Stimulated activated CD8-positive, alpha-beta memory T cell treated with anti-CD3 and anti-CD28 coated beads, Interleukin-4, amount 100 ng/mL, for 24 hours (primary cell): Measurements from ENCODE around the gene AP1M1.
"Not testable (repeated sequence)": the region's sequence is repeated elsewhere in the genome, so short reads cannot be mapped to it uniquely, and the experiment has no call there.

Experiments used
- DNase-seq: peaks from one replicate; pipeline ENCODE4 v3.0.0-alpha.2; 2020; ENCODE audit warnings: low read depth

AP1M1 gene

DNA sequence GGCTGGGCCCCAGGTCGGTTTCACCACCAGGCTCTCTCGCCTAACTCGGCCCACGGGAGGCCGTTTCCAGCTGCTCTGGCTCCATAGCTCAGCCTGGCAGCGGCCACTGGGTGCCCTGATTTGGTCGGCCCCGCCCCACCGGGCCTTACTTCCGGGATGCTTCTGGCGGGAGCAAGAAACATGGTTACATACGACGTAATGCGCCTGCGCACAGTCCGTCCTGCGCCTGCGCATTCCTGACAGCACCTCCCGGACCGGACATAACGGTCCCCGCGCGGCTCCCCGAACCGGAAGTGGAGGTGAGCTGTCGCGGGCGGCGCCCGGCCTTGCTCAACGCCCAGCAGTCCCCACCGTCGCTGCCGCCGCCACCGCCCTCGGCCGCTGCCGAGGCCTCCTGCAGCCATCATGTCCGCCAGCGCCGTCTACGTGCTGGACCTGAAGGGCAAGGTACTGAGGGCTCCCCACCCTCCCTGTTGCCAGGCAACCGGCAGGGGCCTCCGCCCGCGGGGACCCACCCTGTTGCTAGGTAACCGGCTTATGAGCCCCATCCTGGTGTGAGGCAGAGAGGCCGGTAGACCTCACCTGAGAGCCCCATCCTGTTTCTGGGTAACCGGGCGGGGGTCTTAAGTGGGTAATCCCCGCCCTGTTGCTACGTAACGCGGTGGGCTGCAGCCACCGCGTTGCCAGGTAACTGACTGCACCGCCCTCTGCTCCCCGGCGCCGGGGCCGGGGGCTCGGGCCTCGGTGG is at the start of gene AP1M1:
TSS of gene AP1M1 (plus strand) at position 290 of the 748 bp plus-strand sequence. CDS start at position 406, 116 bp downstream.
- peak; percentile 99 for DNase-seq

DNA sequence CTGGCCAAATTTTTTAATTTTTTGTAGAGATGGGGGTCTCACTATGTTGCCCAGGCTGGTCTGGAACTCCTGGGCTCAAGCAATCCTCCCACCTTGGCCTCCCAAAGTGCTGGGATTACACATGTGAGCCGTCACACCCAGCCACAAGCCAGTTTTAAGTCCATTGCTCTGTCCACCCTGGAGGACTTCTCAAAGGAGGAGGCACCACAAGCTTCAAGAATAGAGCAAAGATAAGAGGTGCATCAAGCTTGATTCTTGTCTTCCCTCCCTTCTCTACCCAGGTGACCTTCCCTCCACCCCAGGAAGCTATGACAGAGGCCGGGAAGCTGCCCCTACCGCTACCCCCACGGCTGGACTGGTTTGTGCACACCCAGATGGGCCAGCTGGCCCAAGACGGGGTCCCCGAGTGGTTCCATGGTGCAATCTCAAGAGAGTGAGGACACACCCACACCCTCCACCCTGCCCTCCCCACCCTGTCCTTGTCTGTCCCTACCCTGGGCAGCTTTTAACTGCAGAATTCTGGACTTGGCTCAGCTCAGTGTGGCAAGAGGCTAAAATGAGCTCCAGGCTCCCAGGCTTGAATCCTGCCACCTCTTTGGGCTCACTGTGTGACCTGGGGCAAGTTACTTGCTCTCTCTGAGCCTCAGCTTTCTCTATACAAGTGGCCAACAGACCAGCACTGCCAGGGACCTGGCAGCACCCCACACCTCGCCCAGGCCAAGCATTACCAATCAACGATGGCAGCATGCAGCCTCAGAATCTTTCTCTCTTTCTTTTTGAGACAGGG is 49.1 kb upstream of the AP1M1 start:
- DNase-seq: no peak

DNA sequence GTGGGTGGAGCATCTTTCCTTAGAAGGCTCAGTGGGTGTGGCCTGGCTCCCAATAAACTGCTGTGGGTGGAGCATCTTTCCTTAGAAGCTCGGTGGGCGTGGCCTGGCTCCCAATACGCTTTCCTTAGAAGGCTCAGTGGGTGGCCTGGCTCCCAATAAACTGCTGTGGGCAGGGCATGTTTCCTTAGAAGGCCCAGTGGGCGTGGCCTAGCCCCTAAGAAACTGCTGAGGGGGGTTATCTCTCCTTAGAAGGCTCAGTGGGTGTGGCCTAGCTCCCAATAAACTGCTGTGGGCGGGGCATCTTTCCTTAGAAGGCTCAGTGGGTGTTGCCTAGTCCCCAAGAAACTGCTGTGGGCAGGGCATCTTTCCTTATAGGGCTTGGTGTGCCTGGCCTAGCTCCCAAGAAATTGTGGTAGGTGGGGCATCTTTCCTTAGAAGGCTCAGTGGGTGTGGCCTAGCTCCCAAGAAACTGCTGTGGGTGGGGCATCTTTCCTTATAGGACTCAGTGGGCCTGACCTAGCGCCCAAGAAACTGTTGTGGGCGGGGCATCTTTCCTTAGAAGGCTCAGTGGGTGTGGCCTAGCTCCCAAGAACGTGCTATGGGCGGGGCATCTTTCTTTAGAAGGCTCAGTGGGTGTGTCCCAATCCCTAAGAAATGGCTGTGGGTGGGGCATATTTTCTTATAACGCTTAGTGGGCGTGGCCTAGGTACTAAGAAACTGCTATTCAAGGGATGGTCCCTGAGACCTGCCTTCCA is 44.0 kb upstream of the AP1M1 start:
- DNase-seq: no peak

DNA sequence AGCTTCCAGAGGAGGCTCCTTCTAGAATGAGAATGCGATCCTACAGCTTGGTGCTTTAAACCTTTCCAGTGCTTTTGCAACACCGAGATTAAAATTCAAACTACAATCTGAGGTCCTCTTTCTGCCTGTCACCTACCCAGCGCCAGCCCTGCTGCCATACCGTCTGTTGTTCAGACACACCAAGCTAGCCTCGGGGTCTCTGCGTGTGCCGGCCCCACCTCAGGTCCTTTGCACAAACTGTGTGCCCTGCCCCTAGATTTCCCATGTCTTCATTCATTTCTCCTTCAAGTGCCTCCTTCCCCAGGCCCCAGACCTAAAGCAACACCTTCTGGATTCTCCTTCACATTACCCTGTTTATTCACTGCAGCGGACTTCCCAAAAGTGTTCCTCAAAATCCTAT is 43.2 kb upstream of the AP1M1 start:
- DNase-seq: no peak

DNA sequence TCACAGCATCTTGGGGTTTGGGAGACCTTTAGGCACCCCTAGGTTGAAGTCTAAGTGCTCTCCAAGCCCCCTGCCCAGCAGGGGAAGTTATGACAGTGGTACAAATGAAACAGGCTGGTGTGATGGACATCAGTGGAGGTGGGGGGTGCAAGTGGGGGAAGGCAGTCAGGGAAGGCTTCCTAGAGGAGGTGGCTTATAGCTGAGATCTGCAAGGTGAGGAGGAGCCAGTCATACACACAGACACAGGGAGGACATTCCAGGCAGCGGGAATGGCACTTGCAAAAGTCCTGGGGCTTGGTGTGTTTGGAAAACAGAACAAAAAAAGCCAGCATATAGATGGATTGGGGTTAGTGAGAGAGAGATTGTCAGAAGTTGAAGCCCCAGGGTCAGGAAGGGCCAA is 42.6 kb upstream of the AP1M1 start:
- DNase-seq: no peak

DNA sequence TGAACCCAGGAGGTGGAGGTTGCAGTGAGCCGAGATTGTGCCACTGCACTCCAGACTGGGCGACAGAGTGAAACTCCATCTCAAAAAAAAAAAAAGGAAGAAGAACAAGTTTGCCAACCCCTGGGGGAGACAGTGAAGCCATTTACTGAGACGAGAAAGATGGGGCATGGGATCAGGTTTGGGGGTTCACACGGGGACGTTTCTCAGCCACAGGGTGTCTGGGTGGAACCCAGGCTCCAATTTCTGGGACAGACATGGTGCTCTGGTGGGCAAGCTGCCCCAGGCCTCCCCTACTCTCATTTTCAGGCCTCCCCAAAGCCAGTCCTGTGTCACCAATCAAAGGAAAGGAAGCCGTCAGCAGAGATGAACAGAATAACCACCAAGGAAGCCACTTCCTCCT is 40.8 kb upstream of the AP1M1 start:
- no peak for DNase-seq

DNA sequence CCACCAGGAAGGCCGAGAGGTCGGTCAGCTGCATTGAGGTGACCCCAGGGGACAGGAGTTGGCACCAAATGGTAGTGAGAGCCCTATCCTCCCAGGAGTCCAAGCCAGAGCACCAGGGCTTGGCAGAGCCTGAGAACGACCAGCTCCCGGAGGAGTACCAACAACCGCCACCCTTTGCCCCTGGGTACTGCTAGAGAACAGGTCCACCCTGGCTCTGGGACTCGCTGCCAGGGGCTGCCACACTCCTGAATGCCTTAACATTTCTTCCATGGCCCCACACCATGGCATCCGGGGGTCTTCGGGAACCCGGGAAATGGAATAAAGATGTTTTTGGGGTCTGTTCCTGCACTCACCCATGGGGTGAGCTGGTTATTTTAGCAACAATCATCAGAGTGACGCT is 40.1 kb upstream of the AP1M1 start:
- no peak for DNase-seq

DNA sequence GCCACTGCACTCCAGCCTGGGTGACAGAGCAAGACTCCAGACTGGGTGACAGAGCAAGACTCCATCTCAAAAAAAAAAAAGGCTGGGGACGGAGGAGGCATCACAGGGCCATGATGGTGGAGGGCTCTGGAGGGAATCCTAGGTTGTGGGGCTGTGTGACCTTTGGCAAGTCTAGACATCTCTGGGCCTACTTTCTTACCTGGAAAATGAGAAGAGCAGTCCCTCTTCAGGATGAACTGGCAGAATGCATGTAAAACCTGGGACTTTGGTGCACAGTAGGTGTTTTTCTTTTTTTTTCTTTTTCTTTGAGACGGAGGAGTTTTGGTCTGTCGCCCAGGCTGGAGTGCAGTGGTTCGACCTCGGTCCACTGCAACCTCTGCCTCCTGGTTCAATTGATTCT is 38.1 kb upstream of the AP1M1 start:
- DNase-seq: no peak

DNA sequence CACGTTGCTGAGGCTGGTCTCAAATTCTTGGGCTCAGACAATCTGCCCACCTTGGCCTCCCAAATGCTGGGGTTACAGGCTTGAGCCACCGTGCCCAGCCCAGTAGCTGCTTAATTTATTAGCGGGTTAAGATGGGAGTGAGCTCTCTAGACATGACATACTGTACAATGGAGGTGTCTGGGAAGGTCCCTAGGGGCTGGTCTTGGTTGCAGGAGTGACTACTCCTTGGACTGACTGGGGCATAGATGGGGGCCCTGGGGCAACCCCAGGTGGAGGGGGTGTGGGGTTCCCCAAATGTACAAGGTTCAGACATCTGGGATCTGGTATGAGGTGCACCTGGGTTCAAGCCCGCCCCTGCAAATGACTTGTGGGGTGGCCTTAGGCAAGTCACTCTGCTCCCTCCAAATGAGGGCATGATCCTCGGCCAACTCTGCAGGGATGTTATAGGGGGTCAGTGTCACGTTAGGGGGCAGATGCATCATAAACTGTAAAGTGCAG is 37.2 kb upstream of the AP1M1 start:
- DNase-seq: no peak

DNA sequence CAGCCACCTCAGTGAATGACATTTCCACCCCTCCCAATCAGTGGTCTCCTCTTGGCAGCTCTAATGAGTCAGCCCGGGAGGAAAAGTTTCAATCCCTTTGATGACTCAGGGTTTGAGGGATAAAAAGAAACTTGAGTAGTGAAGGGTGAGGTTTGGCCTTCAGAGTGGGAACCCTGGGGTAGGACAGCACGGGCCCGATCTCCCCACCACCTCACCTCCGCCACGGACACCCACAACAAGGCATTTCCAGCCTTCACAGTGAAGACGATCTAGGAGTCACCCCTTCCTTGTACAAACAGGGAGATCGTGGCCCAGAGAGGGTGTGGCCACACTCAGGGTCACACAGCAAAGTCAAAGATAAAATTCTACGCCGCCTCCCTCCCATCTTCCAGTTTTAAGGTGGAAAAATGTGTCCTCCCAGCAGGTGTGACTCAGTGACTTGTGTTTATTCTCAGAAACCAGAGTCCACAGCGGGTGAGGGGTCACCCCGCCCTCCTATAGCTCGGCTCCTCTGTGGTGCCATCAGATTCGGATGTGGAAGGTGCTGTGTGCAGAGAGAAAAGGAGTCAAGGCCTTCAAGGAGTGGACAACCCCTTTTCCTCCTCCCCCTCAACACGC is 36.7 kb upstream of the AP1M1 start:
- peak; percentile 22 for DNase-seq

DNA sequence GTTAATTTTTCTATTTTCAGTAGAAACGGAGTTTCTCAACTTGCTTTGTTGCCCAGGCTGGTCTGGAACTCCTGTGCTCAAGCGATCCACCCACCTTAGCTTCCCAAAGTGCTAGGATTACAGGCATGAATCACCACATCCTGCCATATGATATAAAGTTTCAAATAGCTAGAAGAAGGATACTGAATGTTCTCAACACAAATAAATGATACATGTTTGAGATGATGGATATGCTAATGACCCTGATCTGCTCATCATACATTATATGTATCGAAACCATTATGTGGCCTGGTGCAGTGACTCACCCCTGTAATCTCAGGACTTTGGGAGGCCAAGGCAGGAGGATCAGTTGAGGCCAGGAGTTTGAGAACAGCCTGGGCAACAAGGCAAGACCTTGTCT is 35.9 kb upstream of the AP1M1 start:
- no peak for DNase-seq

DNA sequence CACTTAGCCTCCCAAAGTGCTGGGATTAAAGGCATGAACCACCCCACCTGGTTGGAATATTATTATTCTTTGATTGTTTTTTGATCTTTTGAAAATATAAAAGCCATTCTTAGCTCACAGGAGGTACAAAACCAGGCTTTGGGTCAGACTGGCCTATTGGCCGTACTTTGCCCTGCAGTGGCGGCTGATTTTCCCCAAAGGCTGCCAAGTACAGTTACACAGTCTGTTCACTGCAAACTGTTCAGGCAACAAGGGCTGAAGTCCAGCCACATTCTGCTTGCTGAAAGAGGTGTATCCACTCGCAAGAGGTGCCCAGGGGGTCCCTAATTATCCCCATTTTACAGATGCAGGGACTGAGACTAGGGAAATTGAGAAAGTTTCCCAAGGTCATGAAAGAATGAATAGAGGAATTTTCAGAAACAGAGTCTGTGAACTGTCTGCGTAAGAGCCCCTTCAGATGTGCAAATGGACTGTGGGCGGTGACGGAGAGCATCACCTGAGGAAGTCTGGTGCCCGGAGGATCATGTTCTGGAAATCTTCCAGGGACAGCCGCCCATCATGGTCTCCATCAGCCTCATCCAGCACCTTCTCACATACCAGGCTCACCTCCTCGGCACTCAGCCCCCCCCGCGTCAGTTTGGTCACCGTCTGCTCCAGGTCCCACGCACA is 33.4 kb upstream of the AP1M1 start:
- no peak for DNase-seq

DNA sequence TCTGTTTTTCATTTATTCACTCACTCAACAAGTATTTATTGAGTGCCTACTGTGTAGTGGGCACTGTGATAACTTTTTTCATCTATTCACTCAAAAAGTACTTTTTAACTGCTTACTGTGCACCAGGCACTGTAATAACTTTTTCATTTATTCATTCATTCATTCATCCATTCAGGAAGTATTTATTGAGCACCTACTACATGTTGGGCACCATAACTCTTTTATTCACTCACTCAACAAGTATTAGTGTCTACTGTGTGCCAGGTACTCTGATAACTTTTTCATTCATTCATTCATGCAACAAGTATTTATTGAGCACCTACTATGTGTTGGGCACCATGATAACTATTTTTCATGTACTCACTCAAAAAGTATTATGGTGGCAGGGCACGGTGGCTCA is 31.3 kb upstream of the AP1M1 start:
- no peak for DNase-seq

DNA sequence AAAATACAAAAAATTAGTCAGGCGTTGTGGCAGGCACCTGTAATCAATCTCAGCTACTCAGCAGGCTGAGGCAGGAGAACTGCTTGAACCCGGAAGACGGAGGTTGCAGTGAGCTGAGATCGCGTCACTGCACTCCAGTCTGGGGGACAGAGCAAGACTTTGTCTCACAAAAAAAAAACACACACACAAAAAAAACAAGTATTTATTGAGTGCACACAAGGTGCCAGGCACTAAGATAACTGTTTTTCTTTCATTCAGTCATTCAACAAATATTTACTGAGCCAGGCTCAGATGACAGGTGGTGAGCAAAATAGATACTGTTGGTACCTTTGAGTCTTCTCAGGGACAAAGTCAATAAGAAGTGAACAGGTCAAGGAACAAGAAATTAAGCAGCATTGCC is 30.7 kb upstream of the AP1M1 start:
- no peak for DNase-seq

DNA sequence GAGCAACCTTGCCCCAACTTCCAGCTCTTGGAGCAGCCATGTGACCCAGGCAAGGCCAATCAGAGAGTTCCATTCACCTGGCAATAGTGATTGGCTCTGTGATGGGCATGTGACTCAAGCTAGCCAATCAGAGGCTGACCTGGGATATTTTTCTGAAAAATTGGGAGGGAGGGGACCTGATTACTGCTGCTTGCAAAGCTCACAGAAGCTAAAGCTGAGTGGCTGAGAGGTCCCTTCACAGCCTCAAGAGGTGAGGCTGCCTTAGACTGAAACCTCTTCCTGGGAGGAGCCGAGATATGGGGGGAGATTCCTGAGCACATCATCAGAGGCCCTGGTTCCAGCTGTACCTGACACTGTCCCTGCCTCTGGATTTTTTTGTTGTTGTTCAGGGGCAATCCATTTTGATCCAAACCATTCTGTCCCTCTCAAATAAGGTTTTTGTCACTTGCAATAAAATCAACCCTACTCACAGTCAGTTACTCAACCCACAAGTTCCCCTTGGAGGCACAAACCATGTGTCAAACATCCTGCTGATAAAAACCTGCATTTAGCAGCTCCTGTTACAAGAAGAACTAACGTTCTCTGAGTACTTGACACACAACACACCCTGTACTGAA is 29.1 kb upstream of the AP1M1 start:
- no peak for DNase-seq

DNA sequence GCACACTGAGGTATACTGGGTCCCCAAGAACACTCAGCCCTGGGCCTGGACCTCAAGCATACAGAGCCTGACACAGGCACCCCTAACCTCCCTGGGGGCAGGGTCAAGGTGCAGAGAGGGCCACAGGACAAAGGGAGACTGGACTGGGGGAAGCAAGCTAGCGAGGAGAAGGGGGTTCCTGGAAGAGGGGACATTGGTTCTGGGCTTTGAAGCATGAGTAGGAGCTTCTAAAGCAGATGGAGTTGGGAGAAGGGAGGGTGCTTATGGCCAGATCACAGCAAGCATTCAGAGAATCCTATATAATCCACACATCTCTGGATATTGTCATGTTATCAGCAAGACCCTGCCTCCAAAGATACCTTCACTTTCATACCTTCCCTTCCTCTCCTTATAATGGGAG is 27.6 kb upstream of the AP1M1 start:
- DNase-seq: no peak

DNA sequence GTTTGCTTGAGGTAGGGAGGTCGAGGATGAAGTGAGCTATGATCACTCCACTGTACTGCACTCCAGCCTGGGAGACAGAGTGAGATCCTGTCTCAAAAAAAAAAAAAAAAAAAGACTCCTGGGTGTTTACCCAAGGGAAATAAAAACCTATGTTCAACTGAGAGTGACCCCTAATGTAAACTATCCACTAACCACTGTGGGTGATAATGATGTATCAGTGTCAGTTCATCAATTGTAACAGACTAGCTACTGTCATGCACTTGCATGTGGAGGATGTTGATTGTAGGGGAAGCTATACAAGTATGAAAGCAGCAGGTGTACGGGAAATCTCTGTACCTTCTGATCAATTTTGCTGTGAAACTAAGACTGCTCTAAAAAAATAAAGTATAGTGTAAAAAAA is 21.8 kb upstream of the AP1M1 start:
- no peak for DNase-seq

DNA sequence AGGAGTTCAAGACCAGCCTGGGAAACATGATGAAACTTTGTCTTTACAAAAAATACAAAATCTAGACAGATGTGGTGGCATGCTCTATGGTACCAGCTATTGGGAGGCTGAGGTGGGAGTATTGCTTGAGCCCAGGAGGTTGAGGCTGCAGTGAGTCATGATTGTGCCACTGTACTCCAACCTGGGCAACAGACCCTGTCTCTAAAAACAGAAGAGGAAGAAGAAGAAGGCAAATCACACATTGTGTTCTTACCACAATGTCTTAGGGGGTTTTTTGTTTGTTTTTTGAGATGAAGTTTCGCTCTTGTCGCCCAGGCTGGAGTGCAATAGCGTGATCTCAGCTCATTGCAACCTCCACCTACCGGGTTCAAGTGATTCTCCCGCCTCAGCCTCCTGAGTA is 18.8 kb upstream of the AP1M1 start:
- DNase-seq: not testable (repeated sequence)

DNA sequence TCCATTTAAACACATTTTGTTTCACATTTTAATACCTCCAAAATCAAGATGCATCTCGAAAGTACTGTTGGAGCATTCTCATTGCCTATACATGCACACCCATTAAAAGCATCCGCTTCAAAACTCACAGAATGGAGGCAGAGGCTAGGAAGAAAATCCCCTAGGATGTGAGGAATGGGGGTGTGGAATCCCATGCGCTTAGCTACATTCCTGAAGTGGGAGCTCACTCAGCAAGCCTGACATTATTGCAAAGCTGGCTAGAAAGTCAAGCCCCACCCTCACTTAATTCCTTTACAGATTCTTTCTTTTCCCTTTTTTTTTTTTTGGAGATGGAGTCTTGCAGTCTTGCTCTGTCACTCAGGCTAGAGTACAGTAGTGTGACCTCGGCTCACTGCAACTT is 17.1 kb upstream of the AP1M1 start:
- DNase-seq: no peak

DNA sequence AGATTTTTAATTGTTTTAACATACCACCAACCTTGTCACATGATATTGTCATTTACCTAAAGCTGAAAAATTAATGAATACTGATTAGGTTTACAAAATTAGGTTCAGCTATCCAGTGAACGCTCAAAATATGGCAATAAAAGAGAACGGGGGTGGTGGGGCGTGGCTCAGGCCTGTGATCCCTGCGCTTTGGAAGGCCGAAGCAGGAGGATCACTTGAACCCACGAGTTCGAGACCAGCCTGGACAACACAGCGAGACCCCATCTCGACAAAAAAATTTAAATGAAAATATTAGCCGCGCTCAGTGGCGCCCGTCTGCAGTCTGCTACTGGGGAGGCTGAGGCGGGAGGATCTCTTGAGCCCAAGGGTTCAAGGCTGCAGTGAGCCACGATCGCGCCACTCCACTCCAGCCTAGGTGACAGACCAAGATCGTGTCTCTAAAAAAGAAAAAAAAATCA is 13.0 kb upstream of the AP1M1 start:
- DNase-seq: no peak

DNA sequence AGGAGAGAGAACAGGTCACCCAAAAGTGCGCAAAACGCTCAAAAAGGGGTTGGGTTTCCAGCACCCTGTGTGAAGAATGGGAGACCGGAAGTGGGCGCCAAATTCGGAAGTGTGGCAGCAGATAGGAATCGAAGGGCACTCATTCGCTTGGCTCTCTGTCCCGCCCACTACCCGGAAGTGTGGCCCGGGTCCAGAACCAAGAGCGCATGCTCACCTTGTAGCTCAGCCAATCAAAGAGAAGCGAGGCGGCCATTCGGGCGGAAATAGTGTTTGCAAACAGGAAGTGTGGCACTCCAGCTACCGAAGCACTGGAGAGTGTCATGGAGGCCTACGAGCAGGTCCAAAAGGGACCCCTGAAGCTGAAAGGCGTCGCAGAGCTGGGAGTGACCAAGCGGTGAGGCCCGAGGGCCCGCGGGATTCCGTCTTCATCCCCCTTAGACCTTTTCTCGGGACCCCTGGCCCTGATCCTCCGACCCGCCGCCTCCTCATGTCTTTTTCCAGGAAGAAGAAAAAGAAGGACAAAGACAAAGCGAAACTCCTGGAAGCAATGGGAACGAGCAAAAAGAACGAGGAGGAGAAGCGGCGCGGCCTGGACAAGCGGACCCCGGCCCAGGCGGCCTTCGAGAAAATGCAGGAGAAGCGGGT is 12.5 kb upstream of the AP1M1 start, which contains the start of gene FAM32A:
TSS of gene FAM32A (plus strand) at position 288 of the 645 bp plus-strand sequence. CDS start at position 321, 33 bp downstream.
- peak; percentile 98 for DNase-seq
